ENCODE results near the gene EML4.

EML4 gene

GRCh38 chr2:42229949-42230348 lies 60.8 kb downstream of the EML4 start:
- no peak for DNase-seq

DNA sequence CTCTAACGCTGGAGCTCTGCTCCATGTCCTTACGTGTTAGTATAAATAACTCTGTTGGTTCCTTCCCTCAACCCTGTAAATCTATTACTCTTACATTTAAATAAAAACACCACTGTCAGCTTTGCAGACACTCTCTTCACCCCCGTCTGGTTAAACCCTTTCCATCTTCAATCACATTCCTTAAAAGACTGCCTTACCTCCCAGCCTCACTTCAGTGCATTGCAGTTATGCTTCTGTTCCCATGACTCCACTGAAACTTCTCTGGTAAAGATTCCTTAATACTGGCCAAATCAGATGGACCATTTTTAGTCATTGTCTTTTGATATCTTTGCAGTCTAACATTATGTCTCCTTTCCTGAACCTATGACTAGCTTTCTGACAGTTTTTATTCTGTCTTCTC lies 61.7 kb downstream of the EML4 start:
- no peak for DNase-seq

DNA sequence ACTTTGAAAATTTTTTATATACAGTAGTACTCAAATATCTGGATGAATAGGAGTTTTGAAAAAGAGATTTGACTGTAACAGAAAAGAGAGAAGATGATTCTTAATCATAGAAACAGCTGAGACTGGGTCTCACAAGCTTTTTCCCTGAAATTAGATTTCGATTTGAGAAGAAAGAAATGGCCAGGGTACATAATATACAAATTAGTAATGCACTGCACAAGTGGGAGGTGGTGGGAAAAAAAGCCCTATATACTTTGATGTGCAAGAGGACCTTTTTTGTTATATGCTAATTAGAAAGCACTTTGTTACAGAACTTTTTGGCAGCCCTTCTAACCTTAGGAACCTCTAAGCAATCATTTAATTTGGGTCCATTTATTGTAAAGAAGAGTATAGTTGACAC lies 62.9 kb downstream of the EML4 start:
- DNase-seq = no peak

GRCh38 chr2:42233976-42234441 lies 64.9 kb downstream of the EML4 start:
- no peak for DNase-seq

- DNase-seq = no peak
These were observed 67.8 kb downstream of the EML4 start for GRCh38 chr2:42236911-42237310.

DNA sequence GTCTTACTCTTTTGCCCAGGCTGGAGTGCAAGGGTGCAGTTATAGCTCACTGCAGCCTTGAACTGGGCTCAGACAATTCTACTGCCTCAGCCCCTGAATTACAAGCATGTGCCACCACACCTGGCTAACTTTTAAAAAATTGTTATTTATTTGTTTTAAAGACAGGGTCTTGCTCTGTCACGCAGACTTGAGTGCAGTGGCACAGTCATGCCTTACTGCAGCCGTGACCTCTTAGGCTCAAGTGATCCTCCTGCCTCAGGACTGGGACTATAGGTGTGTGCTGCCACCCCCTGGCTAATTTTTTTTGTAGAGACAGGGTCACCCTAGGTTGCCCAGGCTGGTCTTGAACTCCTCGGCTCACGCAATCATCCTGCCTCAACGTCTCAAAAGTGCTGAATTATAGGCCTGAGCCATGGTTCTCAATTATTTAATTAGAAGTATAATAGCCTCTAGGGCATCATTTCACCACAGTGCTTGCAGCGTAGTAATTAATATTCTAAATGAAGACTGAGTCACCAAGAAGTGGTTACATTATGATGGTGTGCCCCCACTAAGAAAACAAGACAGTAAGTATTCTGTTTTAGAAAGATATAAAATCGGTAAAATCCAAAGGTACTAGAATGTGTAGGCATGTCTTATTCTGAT lies 69.6 kb downstream of the EML4 start:
- DNase-seq = no peak

GRCh38 chr2:42239289-42239661 lies 70.1 kb downstream of the EML4 start:
- no peak for DNase-seq

DNA sequence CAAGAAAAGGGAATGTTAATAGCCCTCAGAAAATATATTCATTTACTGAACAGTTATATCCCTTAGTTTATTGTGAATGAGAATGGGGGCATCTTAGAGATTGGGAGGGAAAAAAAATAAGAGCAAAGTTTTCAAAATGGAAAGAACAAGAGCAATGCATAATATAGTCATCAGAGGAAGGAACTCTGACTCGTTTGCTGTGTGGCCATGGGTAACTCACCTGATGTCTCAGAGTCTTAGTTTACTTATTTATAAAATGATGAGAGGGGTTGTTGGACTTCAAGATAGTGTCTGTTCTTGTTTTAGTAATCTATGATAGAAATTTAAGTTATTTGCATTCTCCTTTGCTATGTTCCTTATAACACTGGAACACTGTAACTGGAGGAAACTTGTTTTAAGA lies 70.7 kb downstream of the EML4 start:
- DNase-seq = no peak

GRCh38 chr2:42241517-42241916 lies 72.4 kb downstream of the EML4 start:
- DNase-seq = no peak

- no peak for DNase-seq
These were observed 74.1 kb downstream of the EML4 start for GRCh38 chr2:42243297-42243696.

- DNase-seq = no peak
These were observed 75.4 kb downstream of the EML4 start for GRCh38 chr2:42244520-42244919.

DNA sequence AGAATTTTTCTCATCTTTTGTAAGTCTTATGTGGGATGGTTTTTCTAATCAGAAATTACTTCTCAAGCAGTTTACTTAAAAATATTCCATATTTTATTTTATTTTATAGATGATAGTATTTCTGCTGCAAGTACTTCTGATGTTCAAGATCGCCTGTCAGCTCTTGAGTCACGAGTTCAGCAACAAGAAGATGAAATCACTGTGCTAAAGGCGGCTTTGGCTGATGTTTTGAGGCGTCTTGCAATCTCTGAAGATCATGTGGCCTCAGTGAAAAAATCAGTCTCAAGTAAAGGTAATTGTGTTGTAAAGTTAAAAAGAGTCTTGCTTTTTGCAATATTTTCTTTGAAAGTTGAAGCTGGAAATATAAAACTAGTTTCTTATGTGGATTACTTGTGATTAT lies 76.2 kb downstream of the EML4 start:
- no peak for DNase-seq

DNA sequence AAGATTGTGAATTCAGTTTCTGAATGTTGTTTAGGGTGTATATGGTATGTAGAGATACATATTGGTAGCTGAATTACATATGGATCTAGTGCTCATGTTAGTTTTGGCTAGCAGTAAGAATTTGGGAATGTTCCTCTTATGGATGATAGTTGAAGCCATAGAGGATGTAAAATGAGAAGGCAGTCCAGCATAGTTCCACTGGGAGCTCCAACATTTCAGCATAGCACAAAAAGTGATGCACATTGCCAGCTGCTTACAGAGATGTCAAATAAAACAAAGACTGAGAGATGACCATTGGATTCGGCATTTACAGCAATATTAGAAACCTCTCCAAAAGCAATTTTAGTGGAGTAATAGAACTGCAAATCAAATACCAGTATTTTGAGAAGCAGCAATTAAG lies 77.4 kb downstream of the EML4 start:
- DNase-seq = no peak

GRCh38 chr2:42248846-42249245 lies 79.7 kb downstream of the EML4 start:
- no peak for DNase-seq

GRCh38 chr2:42249284-42249683 lies 80.1 kb downstream of the EML4 start:
- DNase-seq = no peak

- peak; percentile 46 for DNase-seq
These were observed 80.7 kb downstream of the EML4 start for GRCh38 chr2:42249887-42250286.

DNA sequence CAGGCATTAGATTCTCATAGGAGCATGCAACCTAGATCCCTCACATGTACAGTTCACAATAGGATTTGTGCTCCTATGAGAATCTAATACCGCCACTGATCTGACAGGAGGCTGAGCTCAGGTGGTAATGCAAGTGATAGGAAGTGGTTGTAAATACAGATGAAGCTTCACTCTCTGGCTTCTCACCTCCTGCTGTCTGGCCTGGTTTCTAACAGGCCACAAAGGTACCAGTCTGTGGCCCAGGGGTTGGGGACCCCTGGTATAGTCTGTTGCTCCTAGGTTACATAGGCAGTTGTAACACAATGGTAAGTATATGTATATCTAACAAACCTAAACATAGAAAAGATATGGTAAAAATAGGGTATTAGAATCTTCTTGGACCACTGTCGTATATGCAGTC lies 81.8 kb downstream of the EML4 start:
- no peak for DNase-seq

DNA sequence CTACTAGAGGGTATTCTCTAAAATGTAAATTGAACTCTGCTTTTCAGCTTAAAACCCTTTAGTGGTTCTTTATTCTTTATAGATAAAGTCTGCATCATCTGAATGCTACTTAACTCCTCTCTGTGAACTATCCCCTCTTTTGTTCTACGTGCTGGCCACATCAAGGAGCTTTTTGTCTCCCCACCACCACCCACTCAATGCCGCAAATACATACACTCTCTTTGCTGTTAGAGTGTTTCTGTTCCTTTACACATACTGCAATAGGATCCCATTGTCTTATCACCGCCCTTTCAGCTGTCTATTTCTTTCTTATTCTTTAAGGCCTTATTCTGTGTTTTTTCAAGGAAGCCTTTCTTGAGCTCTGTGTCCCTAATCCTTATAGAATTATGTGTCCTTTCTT lies 83.3 kb downstream of the EML4 start:
- DNase-seq = no peak

- no peak for DNase-seq
These were observed 85.2 kb downstream of the EML4 start for GRCh38 chr2:42254186-42254895.

GRCh38 chr2:42256505-42256904 lies 87.4 kb downstream of the EML4 start:
- DNase-seq = no peak

DNA sequence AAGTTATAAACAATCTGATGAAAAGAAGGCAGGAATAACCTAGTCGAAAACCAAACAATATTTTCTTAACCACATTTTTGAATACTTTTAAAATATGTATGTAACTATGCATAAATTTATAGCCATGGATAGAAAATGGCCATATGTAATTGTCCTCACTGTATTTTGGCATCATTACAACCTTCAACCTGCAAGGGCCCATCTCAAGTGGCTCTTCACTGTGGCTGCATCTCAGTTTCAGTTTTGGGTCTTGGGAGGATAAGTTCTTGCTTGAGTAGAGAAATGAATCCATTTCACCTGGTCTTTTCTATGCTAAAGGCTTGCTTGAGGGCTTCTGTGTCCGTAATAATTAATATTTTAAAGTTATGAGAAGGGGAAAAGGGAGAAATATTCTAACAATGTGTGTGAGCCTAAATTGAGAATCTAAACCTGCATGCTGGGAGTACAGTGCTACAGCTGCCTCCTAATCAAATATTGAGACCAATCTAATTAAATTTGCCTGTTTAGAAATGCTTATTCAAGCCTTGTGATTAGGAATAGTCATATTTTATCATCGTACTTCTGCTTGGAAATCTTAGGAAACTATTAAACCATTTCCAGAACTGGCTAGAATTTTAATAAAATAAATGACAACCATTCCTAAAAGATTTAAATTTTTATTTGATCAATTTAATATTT lies 92.5 kb downstream of the EML4 start:
- no peak for DNase-seq

GRCh38 chr2:42266236-42266635 lies 97.1 kb downstream of the EML4 start:
- no peak for DNase-seq

GRCh38 chr2:42267530-42267929 lies 98.4 kb downstream of the EML4 start:
- DNase-seq = no peak

DNA sequence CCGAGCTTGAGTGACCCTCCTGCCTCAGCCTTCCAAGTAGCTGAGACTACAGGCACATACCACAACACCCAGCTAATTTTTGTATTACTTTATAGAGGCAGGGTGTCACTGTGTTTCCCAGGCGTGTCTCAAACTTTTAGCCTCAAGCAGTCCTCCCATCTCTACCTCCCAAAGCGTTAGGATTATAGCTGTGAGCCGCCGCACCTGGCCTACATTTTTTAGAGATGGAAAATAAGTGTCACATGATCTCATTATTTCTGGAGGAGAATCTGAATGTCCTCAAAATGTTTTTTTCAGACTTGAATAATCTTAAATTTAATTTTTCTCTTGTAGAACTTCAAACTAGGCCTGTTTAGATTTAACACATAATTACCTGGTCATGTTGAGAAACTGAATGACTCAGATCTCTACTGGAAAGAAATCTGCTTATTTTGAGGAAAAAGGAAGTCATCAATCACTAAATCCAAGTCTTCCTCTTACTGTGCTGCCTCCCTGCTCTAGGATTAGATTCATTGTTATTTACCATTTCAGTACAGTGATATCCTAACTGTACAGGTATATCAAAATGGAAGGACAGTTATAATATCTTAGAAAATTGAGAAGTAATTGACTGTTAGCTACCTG lies 99.5 kb downstream of the EML4 start:
- DNase-seq = no peak
